CD4-positive, alpha-beta memory T cell (primary cell): ENCODE measurements around the gene TNNC1. TPM values are rescaled to one million over a fixed set of nuclear protein-coding genes. Genes with fewer than 3 reads are reported as not detected.
A peak's percentile ranks its signal among the peaks of the same experiment; 100 is the strongest.

Experiments used
- CTCF ChIA-PET: fragments of 350-600 bp; sonication (Branson Sonifier 250); formaldehyde crosslinking; loops from one replicate; lab custom pipeline; 2021; ENCODE audit warnings: inconsistent platforms; ENCODE audit not compliant: partially characterized antibody; lab: Charles Lee
- POLR2A ChIA-PET: fragments of 350-600 bp; sonication (Branson Sonifier 250); formaldehyde crosslinking; loops from one replicate; lab custom pipeline; 2021; ENCODE audit not compliant: partially characterized antibody; lab: Charles Lee
- DNase-seq, 5 donors: peaks; one replicate each; pipeline versions ENCODE4 v3.0.0 to v3.0.0-alpha.2; 2020 to 2022; ENCODE audit warnings: mixed read lengths in 1 of 5
- H3K27ac ChIP-seq: one replicate; pipeline ENCODE4 v1.7.0; 2013; ENCODE audit warnings: low read depth, low read length
- H3K27me3 ChIP-seq: 2 replicates; pipeline ENCODE4 v1.7.0; 2013; ENCODE audit warnings: mild to moderate bottlenecking, low read length, moderate library complexity; ENCODE audit not compliant: insufficient read depth
- H3K36me3 ChIP-seq: 2 replicates; pipeline ENCODE4 v1.7.0; 2013; ENCODE audit warnings: mild to moderate bottlenecking, low read length, moderate library complexity; ENCODE audit not compliant: insufficient read depth
- H3K4me1 ChIP-seq: 2 replicates; pipeline ENCODE4 v1.7.0; 2013; ENCODE audit warnings: mild to moderate bottlenecking, low read length, moderate library complexity; ENCODE audit not compliant: insufficient read depth
- H3K4me3 ChIP-seq, 2 donors: one replicate each; pipeline ENCODE4 v1.7.0; 2013; ENCODE audit warnings: low read length in 2 of 2, mild to moderate bottlenecking in 1 of 2
- H3K9me3 ChIP-seq, 2 donors: one replicate each; pipeline ENCODE4 v1.7.0; 2013; ENCODE audit warnings: low read length in 2 of 2, control low read depth in 1 of 2; ENCODE audit not compliant: control insufficient read depth in 1 of 2
- H3K27ac Mint-ChIP-seq, 7 donors: one replicate each; pipeline ENCODE4 v1.8.0; 2020 to 2021; ENCODE audit warnings: mixed read lengths in 7 of 7, mild to moderate bottlenecking in 6 of 7, inconsistent platforms in 3 of 7, moderate library complexity in 3 of 7
- H3K27me3 Mint-ChIP-seq, 2 donors: one replicate each; pipeline ENCODE4 v1.8.0; 2020 to 2021; ENCODE audit warnings: mixed read lengths in 2 of 2
- H3K36me3 Mint-ChIP-seq, 2 donors: one replicate each; pipeline ENCODE4 v1.8.0; 2020 to 2021; ENCODE audit warnings: mixed read lengths in 2 of 2, inconsistent platforms in 1 of 2, mild to moderate bottlenecking in 1 of 2
- H3K4me1 Mint-ChIP-seq, 4 donors: one replicate each; pipeline ENCODE4 v1.8.0; 2020 to 2021; ENCODE audit warnings: mixed read lengths in 4 of 4, mild to moderate bottlenecking in 1 of 4
- H3K4me3 Mint-ChIP-seq, 8 donors: one replicate each; pipeline ENCODE4 v1.8.0; 2020 to 2021; ENCODE audit warnings: mixed read lengths in 8 of 8, mild to moderate bottlenecking in 7 of 8, moderate library complexity in 6 of 8, inconsistent platforms in 3 of 8
- H3K9me3 Mint-ChIP-seq, 8 donors: one replicate each; pipeline ENCODE4 v1.8.0; 2020 to 2021; ENCODE audit warnings: mixed read lengths in 8 of 8, mild to moderate bottlenecking in 5 of 8, inconsistent platforms in 3 of 8, moderate library complexity in 1 of 8
- intact Hi-C: fragments of 100-400 bp; cut with micrococcal nuclease; formaldehyde crosslinking; loops from one replicate; pipeline ENCODE4 v1.15.1; 2023
- polyA plus RNA-seq, 2 donors: library from polyadenylated mRNA; unstranded; fragments of 300-500 nt; fragmentation: Illumina TruSeq; gene quantifications; one replicate each; pipeline ENCODE4 v1.2.3, GENCODE V29; 2021
- total RNA-seq, 2 experiments: library from RNA; stranded (reverse); gene quantifications; one replicate each; pipeline ENCODE4 v1.2.3, GENCODE V29; 2021

Gene TNNC1
- total and polyA plus RNA-seq, 4 experiments from 2014 or later = 0.92 to 7.1 (median 5.3) TPM; not detected in 1

GRCh38 chr3:52456169-52456799 lies 2.4 kb upstream of the TNNC1 start:
- H3K9me3 ChIP-seq = no peaks in the 10 kb centered on the region
- H3K27me3 ChIP-seq = no peaks in the 10 kb centered on the region
- peak overlapping the region; percentile 94 to 99 (median 98) for H3K27ac Mint-ChIP-seq
- H3K27me3 Mint-ChIP-seq = no peaks in the 10 kb centered on the region
- CTCF ChIA-PET = interaction anchor here (2.3 to 3.2 kb wide), 3 partner anchors 8 to 44 kb away, joined by 11 to 14 read pairs (median 11); no protein-coding TSS in a partner anchor
- peak overlapping the region; percentile 93 for H3K27ac ChIP-seq
- no peak for DNase-seq
- H3K4me3 Mint-ChIP-seq = peak overlapping the region; percentile 91 to 97 (median 94)
- H3K9me3 Mint-ChIP-seq = no peaks in the 10 kb centered on the region
- POLR2A ChIA-PET = interaction anchor here (0.9 to 3.5 kb wide), 4 partner anchors 10 to 80 kb away, joined by 3 to 13 read pairs (median 4); partner anchors contain the start of genes SEMA3G and UQCC5
- peaks cover 25 to 60% (median 35%) of the 10 kb centered on the region in 4 donors for H3K4me1 Mint-ChIP-seq
- intact Hi-C loops = loop anchor here (2.0 to 10.0 kb wide), 2 partner anchors 81 to 229 kb away; partner anchors contain the start of genes GNL3, PBRM1 and UQCC5
- peaks cover 36% of the 10 kb centered on the region for H3K4me1 ChIP-seq
- H3K36me3 Mint-ChIP-seq = peaks cover 10 to 48% of the 10 kb centered on the region in 2 donors
- H3K36me3 ChIP-seq = peaks cover 27% of the 10 kb centered on the region
- peak overlapping the region; percentile 68 to 91 for H3K4me3 ChIP-seq

- Mint-ChIP-seq H3K27ac (peak within 1 kb of the TSS; percentile 97 to 99 (median 99)), H3K36me3 (peaks cover 10 to 43% of the 10 kb centered on the region in 2 donors), H3K9me3 (no peaks in the 10 kb centered on the region), H3K4me3 (peak within 1 kb of the TSS; percentile 91 to 97 (median 94)), H3K27me3 (no peaks in the 10 kb centered on the region), H3K4me1 (peaks cover 25 to 60% (median 35%) of the 10 kb centered on the region in 4 donors)
- Histone ChIP-seq H3K4me1 (peaks cover 36% of the 10 kb centered on the region), H3K9me3 (no peaks in the 10 kb centered on the region), H3K27ac (peak within 1 kb of the TSS; percentile 93), H3K27me3 (no peaks in the 10 kb centered on the region), H3K4me3 (peak within 1 kb of the TSS; percentile 91 to 97), H3K36me3 (peaks cover 19% of the 10 kb centered on the region)
- ChIA-PET POLR2A (interaction anchor here (0.6 to 3.5 kb wide), 4 partner anchors 10 to 81 kb away, joined by 3 to 13 read pairs (median 4); partner anchors contain the start of genes SEMA3G and UQCC5), CTCF (interaction anchor here (1.0 to 3.2 kb wide), 3 partner anchors 10 to 43 kb away, joined by 3 to 14 read pairs (median 4); partner anchors contain the start of gene SEMA3G)
- DNase-seq = peak; percentile 93 to 98 (median 96)
- intact Hi-C loops = loop anchor here (1.0 to 10.0 kb wide), 3 partner anchors 77 to 229 kb away; partner anchors contain the start of genes GNL3, PBRM1 and UQCC5
Observed at GRCh38 chr3:52455283-52456168, 1.7 kb upstream of the TNNC1 start, which contains the start of gene NISCH. Gene NISCH, plus strand, starts transcription at chr3:52455604. Its CDS starts 38 bp downstream, at chr3:52455642.

GRCh38 chr3:52454938-52455282 lies 1.1 kb upstream of the TNNC1 start:
- peak overlapping the region; percentile 97 to 99 (median 99) for H3K27ac Mint-ChIP-seq
- H3K4me1 Mint-ChIP-seq = peaks cover 25 to 60% (median 35%) of the 10 kb centered on the region in 4 donors
- Histone ChIP-seq H3K27me3 (no peaks in the 10 kb centered on the region), H3K36me3 (peaks cover 15% of the 10 kb centered on the region), H3K4me1 (peaks cover 36% of the 10 kb centered on the region), H3K27ac (peak overlapping the region; percentile 93), H3K9me3 (no peaks in the 10 kb centered on the region), H3K4me3 (peak overlapping the region; percentile 91 to 97)
- DNase-seq = no peak
- H3K9me3 Mint-ChIP-seq = no peaks in the 10 kb centered on the region
- intact Hi-C loops = loop anchor here (1.0 to 10.0 kb wide), 2 partner anchors 77 to 230 kb away; partner anchors contain the start of genes GNL3 and PBRM1
- peaks cover 6 to 38% of the 10 kb centered on the region in 2 donors for H3K36me3 Mint-ChIP-seq
- ChIA-PET CTCF (interaction anchor here (0.6 to 3.8 kb wide), 4 partner anchors 10 to 43 kb away, joined by 3 to 14 read pairs (median 4); partner anchors contain the start of gene SEMA3G), POLR2A (interaction anchor here (0.6 to 3.5 kb wide), 2 partner anchors 9 to 43 kb away, joined by 4 to 13 read pairs; partner anchors contain the start of gene SEMA3G)
- H3K4me3 Mint-ChIP-seq = peak overlapping the region; percentile 91 to 97 (median 94)
- no peaks in the 10 kb centered on the region for H3K27me3 Mint-ChIP-seq

- ChIA-PET CTCF (interaction anchor here (0.6 to 3.8 kb wide), 5 partner anchors 8 to 42 kb away, joined by 3 to 14 read pairs (median 3); partner anchors contain the start of gene SEMA3G), POLR2A (interaction anchor here (3.5 kb wide), 1 partner anchor 8 kb away, joined by 13 read pairs; the partner anchor contains the start of gene SEMA3G)
- no peaks in the 10 kb centered on the region for H3K9me3 Mint-ChIP-seq
- no peaks in the 10 kb centered on the region for H3K9me3 ChIP-seq
- H3K27me3 ChIP-seq = no peaks in the 10 kb centered on the region
- no peaks in the 10 kb centered on the region for H3K27me3 Mint-ChIP-seq
- peaks cover 23 to 60% (median 35%) of the 10 kb centered on the region in 4 donors for H3K4me1 Mint-ChIP-seq
- H3K4me3 Mint-ChIP-seq = peak overlapping the region; percentile 91 to 97 (median 94)
- H3K36me3 Mint-ChIP-seq = peaks cover 6 to 35% of the 10 kb centered on the region in 2 donors
- peaks cover 36% of the 10 kb centered on the region for H3K4me1 ChIP-seq
- intact Hi-C loops = loop anchor here (10.0 kb wide), 1 partner anchor 230 kb away; the partner anchor contains the start of genes GNL3 and PBRM1
- peaks cover 15% of the 10 kb centered on the region for H3K36me3 ChIP-seq
- H3K27ac Mint-ChIP-seq = peak overlapping the region; percentile 97 to 99 (median 99)
- H3K4me3 ChIP-seq = peak overlapping the region; percentile 91 to 97
- peak in 1 of 5 donors; percentile 6 for DNase-seq
- H3K27ac ChIP-seq = peak overlapping the region; percentile 93
Observed at GRCh38 chr3:52454250-52454937, 553 bp upstream of the TNNC1 start.

GRCh38 chr3:52452570-52453221 lies 1.1 kb downstream of the TNNC1 start:
- POLR2A ChIA-PET = interaction anchor here (1.8 kb wide), 1 partner anchor 40 kb away, joined by 6 read pairs; no protein-coding TSS in a partner anchor
- no peak for DNase-seq

More at GRCh38 chr3:52452570-52453221, 1.1 kb downstream of the TNNC1 start:
- H3K27me3 ChIP-seq = no peaks in the 10 kb centered on the region
- CTCF ChIA-PET = interaction anchor here (1.4 to 3.8 kb wide), 2 partner anchors 41 to 114 kb away, joined by 3 to 14 read pairs; no protein-coding TSS in a partner anchor
- no peaks in the 10 kb centered on the region for H3K27me3 Mint-ChIP-seq
- peak overlapping the region in 2 of 7 donors; percentile 24 to 46 for H3K27ac Mint-ChIP-seq
- H3K9me3 Mint-ChIP-seq = no peaks in the 10 kb centered on the region
- no peaks in the 10 kb centered on the region for H3K36me3 ChIP-seq
- peaks cover 0 to 19% of the 10 kb centered on the region in 2 donors for H3K36me3 Mint-ChIP-seq
- H3K4me1 Mint-ChIP-seq = peaks cover 21 to 43% (median 34%) of the 10 kb centered on the region in 4 donors
- H3K4me3 ChIP-seq = no peak overlapping the region
- intact Hi-C loops = loop anchor here (10.0 kb wide), 1 partner anchor 232 kb away; the partner anchor contains the start of genes GNL3 and PBRM1
- H3K9me3 ChIP-seq = no peaks in the 10 kb centered on the region
- no peak overlapping the region for H3K27ac ChIP-seq
- peaks cover 33% of the 10 kb centered on the region for H3K4me1 ChIP-seq
- H3K4me3 Mint-ChIP-seq = no peak overlapping the region
